CD4-positive, alpha-beta T cell treated with Interleukin-2 at 100 ng/mL for 4 hours (primary cell): ENCODE measurements around the gene GAMT.

ENCODE experiments used
- DNase-seq: peaks from one replicate; pipeline ENCODE4 v3.0.0-alpha.2; 2020; ENCODE audit warnings: low spot score

GAMT gene

GRCh38 chr19:1399745-1400144, 1.6 kb downstream of the GAMT start:
- DNase-seq: no peak

DNA sequence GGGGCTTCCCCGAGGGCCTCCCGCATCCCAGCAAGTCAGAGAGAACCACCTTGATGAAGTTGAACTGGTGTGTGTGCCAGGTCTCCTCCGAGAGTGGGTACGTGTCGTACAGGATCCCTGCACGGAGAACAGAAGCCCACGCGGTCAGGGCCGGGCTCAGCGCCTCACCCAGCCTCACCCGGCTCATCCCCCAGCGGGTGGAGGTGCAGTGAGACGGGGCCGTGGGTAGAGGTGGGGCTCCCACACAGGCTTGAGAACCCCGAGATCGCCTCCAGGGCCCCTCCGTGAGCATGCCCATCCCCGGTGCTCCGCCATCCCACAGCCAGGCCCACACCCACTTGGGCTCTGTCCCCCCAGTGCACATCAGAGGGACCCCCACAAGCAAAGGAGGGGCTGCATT, 2.3 kb downstream of the GAMT start:
- no peak for DNase-seq

GRCh38 chr19:1397838-1398237, 3.5 kb downstream of the GAMT start:
- no peak for DNase-seq

GRCh38 chr19:1396768-1397679, 4.3 kb downstream of the GAMT start:
- no peak for DNase-seq

GRCh38 chr19:1396019-1396767, 5.1 kb downstream of the GAMT start:
- DNase-seq: no peak

DNA sequence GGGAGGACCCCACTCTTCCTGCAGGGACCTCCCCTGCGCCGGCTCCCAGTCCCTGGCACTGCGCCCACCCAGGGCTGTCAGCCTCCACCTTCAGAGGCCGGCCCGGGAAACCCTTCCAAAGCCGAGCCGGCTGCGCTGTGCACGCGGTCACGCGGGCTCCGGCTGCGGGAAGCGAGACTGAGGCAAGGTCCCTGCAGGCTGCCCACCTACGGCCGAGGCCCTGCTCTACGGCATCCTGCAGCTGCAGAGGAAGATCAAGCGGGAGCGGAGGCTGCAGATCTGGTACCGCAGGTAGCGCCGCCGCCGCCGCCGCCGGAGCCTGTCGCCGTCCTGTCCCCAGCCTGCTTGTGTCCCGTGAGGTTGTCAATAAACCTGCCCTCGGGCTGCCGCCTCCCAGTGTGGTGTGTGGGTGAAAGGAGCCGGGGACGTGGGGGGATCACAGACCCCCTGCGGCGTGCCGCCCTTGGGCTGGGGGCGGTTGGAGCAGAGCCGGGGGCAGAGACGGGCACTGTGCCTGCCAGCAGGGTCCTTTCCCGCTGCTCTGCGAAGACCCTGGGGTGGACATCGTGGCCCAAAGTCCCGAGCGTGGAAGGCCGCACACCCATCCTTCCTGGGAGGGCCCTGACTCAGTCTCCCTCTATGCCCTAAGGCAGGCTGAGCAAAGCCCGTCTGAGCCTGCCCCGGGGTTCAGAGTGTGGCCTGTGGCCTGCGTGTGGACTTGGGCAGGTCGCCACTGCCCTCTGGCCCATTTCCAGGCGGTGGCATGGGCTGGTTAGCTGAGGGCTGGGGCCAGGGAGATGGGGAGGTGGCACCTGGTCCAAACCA, 5.9 kb downstream of the GAMT start:
- no peak for DNase-seq

GRCh38 chr19:1394252-1395193, 6.8 kb downstream of the GAMT start:
- DNase-seq: no peak

DNA sequence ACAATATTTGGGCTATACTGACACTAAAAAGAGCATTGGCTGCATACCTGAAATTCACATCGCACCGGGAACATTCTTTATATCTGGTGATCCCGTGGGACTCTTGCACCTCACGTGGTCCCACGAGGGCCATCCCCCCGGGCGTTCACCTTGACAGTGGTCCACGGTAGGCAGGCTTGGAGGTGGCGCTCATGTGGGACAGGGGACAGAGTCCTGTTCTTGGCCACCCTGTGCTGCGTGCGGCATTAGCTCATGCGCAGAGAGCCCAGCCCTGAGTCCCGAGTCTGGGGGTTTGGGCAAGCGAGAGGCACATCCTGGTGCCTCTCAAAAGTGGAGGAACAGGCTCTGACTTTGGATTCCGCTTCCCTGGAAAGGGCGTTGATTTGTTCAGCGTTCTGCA, 7.5 kb downstream of the GAMT start:
- DNase-seq: no peak

DNA sequence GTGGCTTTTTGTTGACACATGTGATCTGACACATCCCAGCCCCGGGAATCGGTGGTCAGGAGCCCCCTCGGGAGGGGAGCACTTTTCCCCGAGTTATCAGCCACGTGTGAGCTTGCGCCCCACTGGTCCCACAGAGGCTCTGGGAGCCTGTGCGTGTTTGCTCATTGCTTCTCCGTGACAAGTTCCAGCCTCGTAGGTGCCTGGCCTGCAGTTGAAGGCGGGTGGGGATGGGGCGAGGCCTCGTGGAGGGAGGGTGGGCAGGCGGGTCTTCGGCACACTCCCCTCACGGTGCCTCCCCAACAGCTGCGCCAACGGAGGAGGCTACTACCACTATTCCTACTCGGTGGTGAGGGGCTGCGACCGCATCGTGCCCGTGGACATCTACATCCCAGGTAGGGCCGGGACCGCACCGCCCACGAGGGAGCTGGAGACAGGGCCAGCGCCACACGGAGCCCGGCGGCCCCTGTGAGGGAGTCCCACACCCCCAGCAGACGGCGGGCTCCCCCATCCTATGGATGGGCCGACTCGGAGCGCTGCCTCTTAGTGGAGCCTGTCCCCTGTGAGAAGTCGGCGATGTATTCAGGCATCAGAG, 8.3 kb downstream of the GAMT start:
- no peak for DNase-seq

DNA sequence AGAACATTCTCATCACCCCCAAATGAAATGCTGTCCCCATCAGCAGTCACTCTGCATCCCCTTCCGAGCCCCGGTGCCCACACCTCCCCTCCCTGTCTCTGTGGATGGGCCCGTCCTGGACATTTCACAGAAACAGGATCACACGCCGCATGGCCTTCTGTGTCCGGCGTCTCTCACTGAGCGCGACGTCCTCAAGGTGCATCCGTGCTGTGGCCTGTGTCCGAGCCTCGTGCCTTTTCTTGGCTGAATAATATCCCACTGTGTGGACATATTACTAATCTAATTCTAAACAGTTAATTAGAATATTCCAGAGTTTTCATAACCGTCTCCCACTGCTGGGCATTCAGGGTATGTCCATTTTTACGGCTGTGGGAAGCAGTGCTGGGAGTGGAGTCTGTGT, 8.9 kb downstream of the GAMT start:
- no peak for DNase-seq

GRCh38 chr19:1390890-1391423, 10.4 kb downstream of the GAMT start:
- DNase-seq: no peak

- DNase-seq: no peak
These were observed 12.1 kb downstream of the GAMT start for GRCh38 chr19:1389033-1389940.

DNA sequence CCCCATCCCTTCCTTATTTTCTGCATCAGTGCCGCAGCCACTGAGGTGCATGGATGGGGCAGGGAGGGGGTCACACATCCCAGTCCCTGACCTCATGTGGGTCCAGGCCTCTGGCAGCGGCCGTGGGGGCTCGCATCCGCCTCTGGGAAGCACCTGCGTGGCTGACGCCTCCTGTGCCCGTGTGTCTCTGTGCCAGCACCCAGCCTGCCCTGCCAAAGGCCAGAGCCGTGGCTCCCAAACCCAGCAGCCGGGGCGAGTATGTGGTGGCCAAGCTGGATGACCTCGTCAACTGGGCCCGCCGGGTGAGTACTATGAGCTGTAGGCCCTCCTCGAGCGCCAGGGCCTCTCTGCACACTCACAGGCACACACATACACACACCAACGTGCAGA, 12.7 kb downstream of the GAMT start:
- DNase-seq: no peak

GRCh38 chr19:1387684-1388636, 13.4 kb downstream of the GAMT start:
- DNase-seq: no peak

DNA sequence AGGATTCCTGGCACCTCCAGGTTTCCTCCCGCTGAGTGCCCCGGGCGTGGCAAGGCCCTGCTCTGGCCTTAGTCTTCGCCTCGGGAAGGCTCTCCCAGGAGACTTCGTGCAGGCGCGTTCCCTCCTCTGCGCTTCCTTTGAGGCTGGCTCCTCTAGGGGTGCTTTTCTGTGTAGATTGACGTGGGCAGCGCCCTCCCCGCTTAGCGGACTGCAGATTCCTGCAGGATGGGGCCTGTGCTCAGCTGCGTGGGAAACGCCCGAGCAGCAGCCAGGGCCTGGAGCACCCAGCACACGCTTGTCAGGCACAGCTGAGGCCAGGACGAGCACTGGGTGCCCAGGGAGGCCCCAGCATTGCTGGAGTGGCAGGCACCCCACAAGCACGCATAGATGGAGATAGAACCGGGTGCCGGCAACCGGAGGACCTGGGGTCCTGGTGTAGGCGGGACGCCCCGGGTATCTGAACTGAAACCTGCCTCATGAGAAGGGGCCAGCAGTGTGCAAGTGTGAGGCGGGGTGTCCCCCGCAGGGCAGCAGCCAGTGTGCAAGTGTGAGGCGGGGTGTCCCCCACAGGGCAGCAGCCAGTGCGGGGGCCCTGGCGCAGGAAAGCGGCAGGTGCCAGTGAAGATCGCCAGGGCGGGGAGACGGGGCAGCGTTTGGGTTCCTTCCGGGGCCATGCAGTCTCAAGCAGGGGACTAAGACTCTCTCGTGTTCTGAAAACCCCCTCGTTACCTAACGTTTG, 14.2 kb downstream of the GAMT start:
- no peak for DNase-seq

GRCh38 chr19:1385816-1386215, 15.5 kb downstream of the GAMT start:
- DNase-seq: no peak

DNA sequence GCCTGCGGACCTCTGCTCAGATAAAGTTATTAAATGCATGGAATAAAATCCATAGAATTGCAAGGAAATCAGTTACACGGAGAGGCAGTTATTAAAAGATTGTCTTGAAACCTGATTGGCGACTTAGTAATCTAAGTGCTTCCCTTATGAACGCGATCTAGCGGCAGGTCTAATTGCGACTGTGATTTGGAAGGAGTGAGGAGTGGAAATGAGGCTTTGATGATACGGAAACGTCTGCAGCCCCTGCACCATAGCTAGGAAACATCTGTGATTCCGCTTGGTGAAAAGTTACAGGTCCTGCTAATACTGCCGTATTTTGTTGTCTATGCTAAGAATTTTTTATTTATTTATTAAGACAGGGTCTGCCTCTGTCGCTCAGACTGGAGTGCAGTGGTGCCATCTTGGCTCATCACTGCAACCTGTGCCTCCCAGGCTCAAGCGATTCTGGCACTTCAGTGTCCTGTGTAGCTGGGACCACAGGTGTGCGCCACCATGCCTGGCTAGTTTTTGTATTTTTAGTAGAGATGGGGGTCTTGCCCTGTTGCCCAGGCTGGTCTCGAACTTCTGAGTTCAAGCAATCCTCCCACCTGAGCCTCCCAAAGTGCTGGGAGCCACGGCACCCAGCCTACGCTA, 16.7 kb downstream of the GAMT start:
- DNase-seq: no peak
